Thoracic aorta (tissue), 2 donors: Measurements from ENCODE around the gene TRMT5. TPM values are rescaled to one million over a fixed set of nuclear protein-coding genes. Genes with fewer than 3 reads are reported as not detected.

ENCODE experiments used
- ATAC-seq: fragments of 150-250 bp; one replicate; pipeline ENCODE4 v1.8.0; 2017; ENCODE audit warnings: low read depth; ENCODE audit not compliant: insufficient number of reproducible peaks, low FRiP score
- DNase-seq: peaks from one replicate; pipeline ENCODE4 v3.0.0-alpha.2; 2020; ENCODE audit warnings: low spot score
- H3K27ac ChIP-seq, 2 donors: fragments of 200-600 bp; sonication (generic); 1 replicate in 1 of 2; 2 replicates in 1 of 2; pipeline ENCODE4 v1.5.1; 2016; ENCODE audit warnings: mild to moderate bottlenecking in 2 of 2, moderate library complexity in 2 of 2
- H3K27me3 ChIP-seq: fragments of 200-600 bp; sonication (generic); replicated peaks from 2 replicates; pipeline ENCODE4 v1.6.0; 2016; ENCODE audit warnings: mild to moderate bottlenecking; ENCODE audit not compliant: insufficient read depth
- H3K36me3 ChIP-seq: fragments of 200-600 bp; sonication (generic); one replicate; pipeline ENCODE4 v1.5.1; 2016
- H3K4me1 ChIP-seq, 2 donors: fragments of 200-600 bp; sonication (generic); 1 replicate in 1 of 2; 2 replicates in 1 of 2; pipeline versions ENCODE4 v1.5.1 to v1.6.0; 2016; ENCODE audit warnings: low read depth in 2 of 2, mild to moderate bottlenecking in 1 of 2; ENCODE audit not compliant: control insufficient read depth in 1 of 2
- H3K4me3 ChIP-seq: fragments of 200-600 bp; sonication (generic); 2 replicates; pipeline ENCODE4 v1.5.1; 2016; ENCODE audit warnings: mild to moderate bottlenecking
- H3K9me3 ChIP-seq: fragments of 200-600 bp; sonication (generic); 2 replicates; pipeline ENCODE4 v1.5.1; 2016
- CTCF ChIP-seq: fragments of 200-600 bp; sonication (generic); IDR thresholded peaks from one replicate; pipeline ENCODE4 v1.5.1; 2019; ENCODE audit warnings: antibody characterized with exemption
- total RNA-seq, 2 donors: library from RNA; depleted of rRNA; stranded (reverse); fragments of >200 nt; gene quantifications; one replicate each; pipeline versions ENCODE4 v1.1.0 to v1.2.3, GENCODE V29; 2016

The TRMT5 gene
- total RNA-seq, 2 donors from 2014 or later, result 4.2 to 12.2 TPM

- ATAC-seq, result no peak
- no peak for TF ChIP-seq CTCF
- no peak for DNase-seq
Observed at GRCh38 chr14:60984196-60984595, 3.3 kb upstream of the TRMT5 start.

GRCh38 chr14:60981633-60982455, 965 bp upstream of the TRMT5 start:
- peak; percentile 23 for ATAC-seq
- peak overlapping the region; percentile 61 to 80 for H3K27ac ChIP-seq
- peak overlapping the region; percentile 92 for H3K4me3 ChIP-seq
- peaks cover 3% of the 10 kb centered on the region for H3K36me3 ChIP-seq
- H3K9me3 ChIP-seq, result no peaks in the 10 kb centered on the region
- H3K4me1 ChIP-seq, result peaks cover 22 to 50% of the 10 kb centered on the region in 2 donors
- H3K27me3 ChIP-seq, result no peaks in the 10 kb centered on the region
- no peak for TF ChIP-seq CTCF
- DNase-seq, result no peak

More at GRCh38 chr14:60984196-60984595, 3.3 kb upstream of the TRMT5 start:
- H3K27me3 ChIP-seq, result no peaks in the 10 kb centered on the region
- no peak overlapping the region for H3K4me3 ChIP-seq
- peaks cover 3% of the 10 kb centered on the region for H3K36me3 ChIP-seq
- H3K4me1 ChIP-seq, result peaks cover 22 to 31% of the 10 kb centered on the region in 2 donors
- no peak overlapping the region for H3K27ac ChIP-seq
- H3K9me3 ChIP-seq, result no peaks in the 10 kb centered on the region

DNA sequence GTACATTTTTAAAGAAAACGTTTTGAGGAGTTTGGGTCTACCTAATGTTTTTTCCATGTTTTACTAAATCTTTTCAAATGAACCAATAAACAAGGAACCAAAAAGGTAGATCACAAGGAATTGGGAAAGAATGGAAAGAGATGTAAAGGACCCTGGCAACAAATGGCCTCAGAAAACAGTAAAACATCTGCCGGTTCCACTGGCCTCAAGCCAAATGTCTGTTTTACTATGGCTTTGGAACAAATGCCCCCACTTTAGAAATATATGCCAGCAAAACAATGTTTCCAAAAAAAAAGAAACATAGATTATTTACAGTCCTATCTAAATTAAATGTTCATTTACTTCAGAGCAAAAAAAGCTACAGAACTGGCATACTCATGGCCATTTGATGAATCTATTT, 3.0 kb downstream of the TRMT5 start:
- Histone ChIP-seq H3K27me3 (no peaks in the 10 kb centered on the region), H3K4me3 (no peak overlapping the region), H3K36me3 (peaks cover 4% of the 10 kb centered on the region), H3K27ac (no peak overlapping the region), H3K9me3 (no peaks in the 10 kb centered on the region), H3K4me1 (peaks cover 17 to 44% of the 10 kb centered on the region in 2 donors)
- no peak for DNase-seq
- no peak for TF ChIP-seq CTCF
- no peak for ATAC-seq

DNA sequence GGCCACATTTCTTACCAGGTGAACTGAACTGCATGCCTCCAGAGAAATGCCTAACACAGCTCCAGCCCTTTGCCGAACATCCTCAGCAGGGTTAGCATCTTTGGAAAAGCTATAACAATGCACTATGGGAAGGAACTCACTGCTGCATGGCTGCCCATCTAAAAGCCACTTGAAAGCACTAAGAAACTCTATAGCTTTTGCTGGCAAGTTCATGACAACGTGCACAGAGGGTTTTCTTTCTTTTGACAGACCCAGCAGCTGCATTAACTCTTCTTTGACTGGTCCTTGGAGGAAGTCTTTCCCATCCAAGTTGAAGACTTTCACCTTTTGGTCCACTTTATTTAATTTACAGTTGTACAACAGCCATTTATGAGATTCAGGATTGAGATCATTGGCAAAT, 5.3 kb downstream of the TRMT5 start:
- TF ChIP-seq CTCF, result no peak
- Histone ChIP-seq H3K4me1 (peaks cover 7 to 31% of the 10 kb centered on the region in 2 donors), H3K27ac (no peak overlapping the region), H3K36me3 (peaks cover 4% of the 10 kb centered on the region), H3K9me3 (no peaks in the 10 kb centered on the region), H3K27me3 (no peaks in the 10 kb centered on the region), H3K4me3 (no peak overlapping the region)
- ATAC-seq (no peak), DNase-seq (no peak)

DNA sequence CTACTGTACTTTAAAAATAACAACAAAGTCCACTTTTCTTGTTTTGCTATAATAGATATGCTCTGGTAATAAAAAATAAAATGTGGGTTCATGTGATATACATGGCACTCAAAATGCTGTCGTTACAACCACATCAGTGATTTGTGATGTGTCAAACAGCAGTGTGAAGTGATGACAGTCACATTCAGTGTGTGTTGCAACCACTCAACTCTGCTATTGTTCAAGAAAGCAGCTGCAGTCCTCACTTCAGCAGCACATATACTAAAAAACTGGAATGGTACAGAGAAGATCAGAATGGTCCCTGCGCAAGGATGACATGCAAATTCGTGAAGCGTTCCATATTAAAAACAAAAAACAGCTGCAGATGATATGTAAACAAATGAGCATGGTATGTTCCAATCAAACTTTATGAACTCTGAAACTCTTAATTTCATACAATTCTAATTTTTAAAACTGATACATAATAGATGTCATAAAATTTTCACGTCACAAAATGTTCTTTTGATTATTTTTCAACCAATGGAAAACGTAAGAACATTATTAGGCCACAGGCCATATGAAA, 6.7 kb downstream of the TRMT5 start:
- no peak overlapping the region for H3K4me3 ChIP-seq
- ATAC-seq (no peak), DNase-seq (no peak)
- H3K9me3 ChIP-seq, result no peaks in the 10 kb centered on the region
- no peaks in the 10 kb centered on the region for H3K27me3 ChIP-seq
- peaks cover 4% of the 10 kb centered on the region for H3K36me3 ChIP-seq
- TF ChIP-seq CTCF, result no peak
- peaks cover 0 to 20% of the 10 kb centered on the region in 2 donors for H3K4me1 ChIP-seq
- H3K27ac ChIP-seq, result no peak overlapping the region
